GM11168 (cell line): Measurements from ENCODE around the gene ZNF507.
"Not testable (repeated sequence)": the region's sequence is repeated elsewhere in the genome, so short reads cannot be mapped to it uniquely, and the experiment has no call there.

Source experiments
- in situ Hi-C: fragments of 300-500 bp; cut with MboI; formaldehyde crosslinking; loops from one replicate; pipeline ENCODE4 v1.12.0; 2022; ENCODE audit warnings: low sequenced_read_pairs; ENCODE audit not compliant: unreplicated experiment

Gene ZNF507

GRCh38 chr19:32363632-32364031 is 18.2 kb downstream of the ZNF507 start:
- in situ Hi-C loops = loop anchor here (25.0 kb wide), 1 partner anchor 199 kb away; no protein-coding TSS in a partner anchor

- in situ Hi-C loops = loop anchor here (25.0 kb wide), 1 partner anchor 198 kb away; no protein-coding TSS in a partner anchor
These were observed 18.6 kb downstream of the ZNF507 start for GRCh38 chr19:32364040-32364439.

DNA sequence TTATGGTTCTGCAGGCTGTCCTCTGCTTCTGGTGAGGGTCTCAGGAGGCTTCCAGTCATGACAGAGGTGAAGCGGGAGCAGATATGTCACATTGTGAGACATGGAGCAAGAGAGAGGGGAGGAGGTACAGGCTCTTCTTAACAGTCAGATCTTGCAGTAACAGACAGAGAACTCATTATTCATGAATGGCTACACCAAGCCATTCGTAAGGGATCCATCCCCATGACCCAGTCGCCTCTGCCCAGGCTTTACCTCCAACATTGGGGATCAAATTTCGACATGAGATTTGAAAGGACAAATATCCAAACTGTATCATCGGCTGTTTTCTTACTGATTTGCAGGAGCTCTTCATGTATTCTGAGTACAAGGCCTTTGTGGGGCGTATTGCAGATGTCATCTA is 21.7 kb downstream of the ZNF507 start:
- in situ Hi-C loops = loop anchor here (25.0 kb wide), 1 partner anchor 195 kb away; no protein-coding TSS in a partner anchor

DNA sequence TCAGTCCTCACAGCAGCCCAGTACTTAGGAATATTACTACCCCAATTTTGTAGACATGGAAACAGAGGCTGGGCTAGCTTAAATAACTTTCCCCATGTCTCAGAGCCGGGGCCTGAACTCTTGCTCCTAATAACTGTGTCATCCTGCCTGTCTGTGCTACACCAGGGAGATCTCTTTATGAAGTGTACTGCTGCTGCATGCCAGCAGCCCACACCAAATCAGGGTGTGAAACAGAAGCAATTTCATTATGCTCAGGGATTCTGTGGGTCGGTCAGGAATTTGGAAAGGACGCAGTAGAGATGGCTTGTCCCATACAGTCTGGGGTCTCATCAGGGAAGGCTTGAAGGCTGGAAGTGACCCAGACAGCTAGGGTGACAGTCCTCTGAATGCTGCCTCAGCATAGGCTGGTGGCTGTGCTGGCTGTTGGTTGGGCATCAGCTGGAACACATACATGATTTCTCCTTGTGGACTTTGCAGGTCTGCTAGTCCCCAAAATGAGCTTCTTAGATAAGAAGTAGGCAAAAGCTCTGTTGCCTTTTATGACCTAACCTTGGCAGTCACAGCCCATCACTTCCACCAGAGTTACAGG is 22.6 kb downstream of the ZNF507 start:
- in situ Hi-C loops = loop anchor here (25.0 kb wide), 1 partner anchor 194 kb away; no protein-coding TSS in a partner anchor

GRCh38 chr19:32368787-32369186 is 23.4 kb downstream of the ZNF507 start:
- in situ Hi-C loops = loop anchor here (25.0 kb wide), 1 partner anchor 194 kb away; no protein-coding TSS in a partner anchor

DNA sequence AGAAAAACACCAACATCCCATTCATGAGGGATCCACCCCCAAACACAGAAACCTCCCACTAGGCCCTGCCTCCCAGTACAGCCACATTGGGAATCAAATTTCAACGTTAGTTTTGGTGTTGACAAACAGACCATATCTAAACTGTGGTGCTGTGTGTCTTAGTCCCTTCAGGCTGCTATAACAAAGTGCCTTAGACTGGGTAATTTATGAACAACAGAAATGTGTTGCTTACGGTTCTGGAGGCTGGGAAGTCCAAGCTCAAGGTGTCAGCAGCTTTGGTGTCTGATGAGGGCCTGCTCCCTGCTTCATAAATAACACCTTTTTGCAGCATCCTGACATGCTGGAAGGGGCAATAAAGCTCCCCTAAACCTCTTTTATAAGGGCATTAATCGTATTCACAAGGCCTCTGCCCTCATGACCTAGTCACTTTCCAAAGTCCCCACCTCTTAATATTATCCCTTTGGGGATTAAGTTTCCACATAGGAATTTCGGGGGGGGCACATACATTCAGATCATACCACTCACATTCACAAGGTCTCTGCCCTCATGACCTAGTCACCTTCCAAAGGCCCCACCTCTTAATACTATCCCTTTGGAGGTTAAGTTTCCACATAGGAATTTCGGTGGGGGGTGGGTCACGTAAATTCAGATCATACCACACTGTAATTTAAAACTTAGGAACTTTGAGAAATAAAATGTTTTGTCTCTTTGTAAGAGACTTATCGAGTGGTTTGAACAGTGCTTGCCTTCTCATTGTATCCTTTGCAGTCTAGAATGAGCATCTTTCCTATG is 27.5 kb downstream of the ZNF507 start:
- in situ Hi-C loops = loop anchor here (25.0 kb wide), 1 partner anchor 189 kb away; no protein-coding TSS in a partner anchor

DNA sequence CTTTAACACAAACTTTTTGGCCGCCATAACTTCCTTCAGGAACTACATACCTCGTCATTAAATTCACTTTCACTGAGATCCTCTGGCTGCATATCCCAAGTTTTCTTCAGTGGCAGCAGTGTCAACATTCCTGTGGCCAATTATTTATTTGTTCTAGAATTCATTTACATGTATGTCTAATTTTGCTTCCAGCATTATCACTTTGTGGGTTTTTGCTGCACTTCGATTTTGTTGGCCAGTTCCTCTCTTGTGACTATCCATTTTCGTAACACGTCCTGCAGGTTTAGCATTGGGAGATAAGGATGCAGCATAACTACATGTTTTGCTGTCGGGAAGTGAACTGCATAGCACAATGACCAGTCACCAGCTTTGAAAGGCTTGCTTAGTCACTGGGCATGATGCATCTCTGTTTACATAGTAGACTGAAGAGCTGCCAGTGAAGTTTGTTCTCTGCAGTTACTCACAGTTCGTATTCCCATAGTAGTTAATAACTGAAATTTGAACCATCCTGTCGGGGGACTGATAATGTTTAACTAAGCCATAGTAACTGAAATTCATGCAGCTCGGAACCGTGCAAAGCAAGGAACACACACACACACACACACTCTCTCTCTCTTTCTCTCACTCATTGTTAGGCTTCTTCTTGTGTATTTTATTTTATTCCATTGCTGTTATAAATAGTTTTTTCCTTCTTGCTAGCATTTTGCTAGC is 28.3 kb downstream of the ZNF507 start:
- in situ Hi-C loops = loop anchor here (25.0 kb wide), 1 partner anchor 189 kb away; no protein-coding TSS in a partner anchor

- in situ Hi-C loops = loop anchor here (25.0 kb wide), 1 partner anchor 188 kb away; no protein-coding TSS in a partner anchor
These were observed 29.0 kb downstream of the ZNF507 start for GRCh38 chr19:32374362-32374761.

- in situ Hi-C loops = not testable (repeated sequence)
These were observed 31.7 kb downstream of the ZNF507 start for GRCh38 chr19:32377088-32377487.

- in situ Hi-C loops = no loop called here
These were observed 34.9 kb downstream of the ZNF507 start for GRCh38 chr19:32380269-32380668.

GRCh38 chr19:32387701-32388392 is 42.4 kb downstream of the ZNF507 start:
- in situ Hi-C loops = no loop called here

DNA sequence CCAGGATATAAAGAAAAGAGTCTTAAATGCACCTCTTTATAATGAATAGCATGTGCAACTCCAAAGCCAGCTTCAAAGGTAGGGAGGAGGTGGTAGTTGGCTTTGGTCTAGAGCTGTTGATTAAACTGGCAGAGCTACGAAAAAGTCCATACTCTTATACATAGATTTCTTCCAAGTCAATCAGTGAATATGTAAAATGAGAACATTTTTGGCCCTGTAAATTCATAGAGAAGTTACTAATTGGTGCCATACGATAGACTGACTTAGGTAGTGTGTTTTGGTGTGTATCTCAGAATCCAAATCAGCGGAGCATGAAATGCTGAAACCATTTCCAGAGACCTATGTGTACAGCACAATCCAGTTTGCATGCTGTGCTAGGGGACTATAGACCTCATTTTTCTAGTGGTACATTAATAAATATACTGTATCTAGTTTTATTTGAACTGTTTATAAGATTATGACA is 43.0 kb downstream of the ZNF507 start:
- in situ Hi-C loops = no loop called here

DNA sequence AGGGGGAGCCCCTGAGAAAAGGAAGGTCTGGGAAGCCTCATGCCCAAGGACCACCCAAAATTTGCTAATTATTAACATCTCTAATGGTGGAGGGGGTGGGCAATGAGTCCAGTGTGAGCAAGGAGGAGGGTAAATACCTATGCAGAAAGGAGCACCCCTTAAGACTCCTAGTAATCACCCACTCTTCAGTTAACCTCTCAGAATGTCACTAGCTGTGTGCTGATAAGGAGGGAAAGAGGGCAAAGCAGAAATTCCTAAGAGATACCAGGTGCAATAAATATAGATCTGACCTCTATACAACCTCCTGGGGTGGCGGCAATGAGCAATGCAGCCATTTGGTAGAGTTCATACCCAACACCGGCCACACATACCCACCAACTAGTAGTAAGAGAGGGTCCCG is 47.5 kb downstream of the ZNF507 start:
- in situ Hi-C loops = no loop called here

DNA sequence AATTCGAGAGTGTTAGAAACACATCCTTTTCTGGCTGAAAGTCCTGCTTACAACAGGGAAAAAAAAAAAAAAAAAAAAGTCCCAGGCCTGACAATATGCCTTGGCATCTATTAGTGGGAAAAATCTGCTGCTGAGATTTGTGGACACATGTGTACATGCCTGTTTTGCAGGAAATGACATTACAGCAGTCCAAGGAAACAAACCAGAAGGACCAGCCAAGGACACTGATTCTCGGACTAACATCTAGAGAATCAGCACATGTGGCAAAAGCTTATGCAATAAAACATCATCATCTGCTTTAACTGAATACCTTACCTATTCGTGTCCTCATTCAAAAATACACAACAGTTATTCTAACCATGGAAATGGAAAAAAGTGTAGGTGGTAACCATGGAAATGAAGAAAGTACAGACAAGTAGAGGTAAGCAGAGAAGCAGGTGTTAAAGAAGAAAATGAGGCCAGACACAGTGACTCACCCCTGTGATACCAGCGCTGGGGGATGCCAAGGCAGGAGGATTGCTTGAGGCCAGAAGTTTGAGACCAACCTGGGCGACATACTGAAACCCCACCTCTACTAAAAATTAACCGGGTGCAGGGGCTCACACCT is 50.7 kb downstream of the ZNF507 start:
- in situ Hi-C loops = no loop called here

- in situ Hi-C loops = no loop called here
These were observed 52.3 kb downstream of the ZNF507 start for GRCh38 chr19:32397671-32398101.

GRCh38 chr19:32401992-32402391 is 56.6 kb downstream of the ZNF507 start:
- in situ Hi-C loops = no loop called here

DNA sequence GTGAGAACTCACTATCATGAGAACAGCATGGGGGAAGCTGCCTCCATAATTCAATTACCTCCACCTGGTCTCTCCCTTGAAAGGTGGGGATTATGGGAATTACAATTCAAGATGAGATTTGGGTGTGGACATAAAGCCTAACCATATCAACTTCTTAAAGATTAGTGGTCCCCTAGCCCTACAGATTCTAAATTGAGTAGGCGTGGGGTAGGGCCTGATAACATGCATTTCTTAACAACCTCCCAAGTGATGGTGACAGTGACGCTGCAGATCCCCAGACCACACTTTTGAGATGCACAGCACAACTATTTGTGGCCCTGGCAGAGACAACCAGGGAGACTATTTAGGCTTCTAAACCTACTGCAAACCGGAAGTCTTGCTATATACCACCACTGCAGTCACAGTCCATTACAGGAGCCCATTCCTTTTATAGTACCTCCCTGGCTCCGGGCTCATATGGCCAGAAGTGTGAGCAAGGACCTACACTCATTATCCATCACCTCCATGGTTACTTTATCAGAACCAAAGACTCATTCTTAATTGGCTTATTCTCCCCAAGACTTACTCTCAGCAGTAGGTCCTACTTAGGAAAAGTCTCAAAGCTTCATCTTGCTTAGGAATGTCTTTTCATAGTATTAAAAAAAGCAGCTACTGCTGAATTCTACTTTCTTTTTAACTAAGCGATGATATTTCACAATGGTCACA is 58.0 kb downstream of the ZNF507 start:
- in situ Hi-C loops = no loop called here

DNA sequence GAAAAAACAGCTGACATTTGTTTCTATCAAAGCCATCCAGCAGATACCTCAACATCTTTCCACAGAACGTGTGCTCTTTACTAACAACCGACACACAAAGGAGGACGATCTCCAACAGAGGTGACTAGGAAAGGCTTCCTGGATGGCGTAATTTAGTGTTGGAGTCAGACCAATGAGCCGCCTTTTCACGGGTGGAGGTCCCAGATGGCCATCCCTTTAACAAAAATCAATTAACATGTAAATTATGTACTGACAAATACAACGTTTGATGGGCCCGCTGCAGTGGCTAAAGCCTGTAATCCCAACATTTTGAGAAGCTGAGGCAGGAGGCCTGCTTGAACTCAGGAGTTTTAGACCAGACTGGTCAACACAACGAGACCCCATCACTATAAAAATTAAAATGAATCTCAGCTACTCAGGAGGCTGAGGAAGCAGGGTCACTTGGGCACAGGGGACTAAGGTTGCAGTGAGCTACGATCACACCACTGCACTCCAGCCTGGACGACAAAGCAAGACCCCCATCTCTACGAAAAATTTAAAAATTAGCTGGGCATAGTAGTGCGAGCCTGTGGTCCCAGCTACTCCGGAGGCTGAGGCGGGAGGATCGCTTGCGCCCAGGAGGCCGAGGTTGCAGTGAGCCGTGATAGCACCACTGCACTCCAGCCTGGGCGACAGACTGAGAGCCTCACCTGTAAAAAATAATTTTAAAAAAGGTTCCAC is 59.0 kb downstream of the ZNF507 start:
- in situ Hi-C loops = no loop called here
